G401 (cell line): ENCODE measurements around the gene CETP. TPM values are rescaled to one million over a fixed set of nuclear protein-coding genes. Genes with fewer than 3 reads are reported as not detected.

Source experiments
- DNase-seq: peaks from one replicate; pipeline ENCODE4 v3.0.0-alpha.2; 2015; ENCODE audit warnings: low spot score
- in situ Hi-C: cut with HindIII; loops from 2 replicates; pipeline ENCODE4 v1.10.0; 2016; ENCODE audit warnings: low sequenced_read_pairs, mixed read lengths
- total RNA-seq: library from RNA; depleted of rRNA; stranded (reverse); fragments of >200 nt; shearing (Covaris generic); gene quantifications from 2 replicates; pipeline ENCODE4 v1.2.3, GENCODE V29; 2014

Gene CETP
- total RNA-seq, 1 experiment from 2014 or later = not detected

GRCh38 chr16:56950051-56950450 lies 11.7 kb upstream of the CETP start:
- in situ Hi-C loops = loop anchor here (25.0 kb wide), 2 partner anchors 88 to 112 kb away; partner anchors contain the start of gene SLC12A3
- DNase-seq = no peak

GRCh38 chr16:56950455-56950854 lies 11.3 kb upstream of the CETP start:
- in situ Hi-C loops = loop anchor here (25.0 kb wide), 2 partner anchors 88 to 112 kb away; partner anchors contain the start of gene SLC12A3
- no peak for DNase-seq

GRCh38 chr16:56950881-56951771 lies 10.6 kb upstream of the CETP start:
- DNase-seq = no peak
- in situ Hi-C loops = loop anchor here (25.0 kb wide), 2 partner anchors 89 to 111 kb away; partner anchors contain the start of gene SLC12A3

- in situ Hi-C loops = loop anchor here (25.0 kb wide), 2 partner anchors 91 to 109 kb away; partner anchors contain the start of gene SLC12A3
- DNase-seq = no peak
Measured at GRCh38 chr16:56953006-56953405, 8.7 kb upstream of the CETP start.

- DNase-seq = no peak
- in situ Hi-C loops = loop anchor here (25.0 kb wide), 2 partner anchors 94 to 106 kb away; partner anchors contain the start of gene SLC12A3
Measured at GRCh38 chr16:56956076-56956475, 5.7 kb upstream of the CETP start.

GRCh38 chr16:56956756-56957155 lies 5.0 kb upstream of the CETP start:
- in situ Hi-C loops = loop anchor here (25.0 kb wide), 2 partner anchors 94 to 106 kb away; partner anchors contain the start of gene SLC12A3
- no peak for DNase-seq

- in situ Hi-C loops = loop anchor here (25.0 kb wide), 2 partner anchors 98 to 102 kb away; partner anchors contain the start of gene SLC12A3
- no peak for DNase-seq
Measured at GRCh38 chr16:56960681-56961281, 969 bp upstream of the CETP start.

- in situ Hi-C loops = loop anchor here (25.0 kb wide), 2 partner anchors 99 to 101 kb away; partner anchors contain the start of gene SLC12A3
- no peak for DNase-seq
Measured at GRCh38 chr16:56961386-56961785, 364 bp upstream of the CETP start.

GRCh38 chr16:56964243-56965148 lies 2.7 kb downstream of the CETP start:
- in situ Hi-C loops = loop anchor here (25.0 kb wide), 2 partner anchors 98 to 102 kb away; partner anchors contain the start of gene SLC12A3
- peak; percentile 26 for DNase-seq

- in situ Hi-C loops = loop anchor here (25.0 kb wide), 2 partner anchors 97 to 103 kb away; partner anchors contain the start of gene SLC12A3
- no peak for DNase-seq
Measured at GRCh38 chr16:56965149-56966092, 3.7 kb downstream of the CETP start.

- no peak for DNase-seq
- in situ Hi-C loops = loop anchor here (25.0 kb wide), 2 partner anchors 96 to 104 kb away; partner anchors contain the start of gene SLC12A3
Measured at GRCh38 chr16:56966093-56966475, 4.3 kb downstream of the CETP start.

GRCh38 chr16:56967733-56968132 lies 6.0 kb downstream of the CETP start:
- no peak for DNase-seq
- in situ Hi-C loops = loop anchor here (25.0 kb wide), 2 partner anchors 95 to 105 kb away; partner anchors contain the start of gene SLC12A3

- DNase-seq = no peak
- in situ Hi-C loops = loop anchor here (25.0 kb wide), 2 partner anchors 93 to 107 kb away; partner anchors contain the start of gene SLC12A3
Measured at GRCh38 chr16:56969769-56970168, 8.0 kb downstream of the CETP start.

- no peak for DNase-seq
- in situ Hi-C loops = loop anchor here (25.0 kb wide), 2 partner anchors 91 to 109 kb away; partner anchors contain the start of gene SLC12A3
Measured at GRCh38 chr16:56970934-56971767, 9.4 kb downstream of the CETP start.

GRCh38 chr16:56971768-56972043 lies 10.0 kb downstream of the CETP start:
- no peak for DNase-seq
- in situ Hi-C loops = loop anchor here (25.0 kb wide), 2 partner anchors 91 to 109 kb away; partner anchors contain the start of gene SLC12A3

GRCh38 chr16:56972403-56973293 lies 10.9 kb downstream of the CETP start:
- in situ Hi-C loops = loop anchor here (25.0 kb wide), 2 partner anchors 90 to 110 kb away; partner anchors contain the start of gene SLC12A3
- no peak for DNase-seq
